ENCODE results near the gene ENOPH1.

DNA sequence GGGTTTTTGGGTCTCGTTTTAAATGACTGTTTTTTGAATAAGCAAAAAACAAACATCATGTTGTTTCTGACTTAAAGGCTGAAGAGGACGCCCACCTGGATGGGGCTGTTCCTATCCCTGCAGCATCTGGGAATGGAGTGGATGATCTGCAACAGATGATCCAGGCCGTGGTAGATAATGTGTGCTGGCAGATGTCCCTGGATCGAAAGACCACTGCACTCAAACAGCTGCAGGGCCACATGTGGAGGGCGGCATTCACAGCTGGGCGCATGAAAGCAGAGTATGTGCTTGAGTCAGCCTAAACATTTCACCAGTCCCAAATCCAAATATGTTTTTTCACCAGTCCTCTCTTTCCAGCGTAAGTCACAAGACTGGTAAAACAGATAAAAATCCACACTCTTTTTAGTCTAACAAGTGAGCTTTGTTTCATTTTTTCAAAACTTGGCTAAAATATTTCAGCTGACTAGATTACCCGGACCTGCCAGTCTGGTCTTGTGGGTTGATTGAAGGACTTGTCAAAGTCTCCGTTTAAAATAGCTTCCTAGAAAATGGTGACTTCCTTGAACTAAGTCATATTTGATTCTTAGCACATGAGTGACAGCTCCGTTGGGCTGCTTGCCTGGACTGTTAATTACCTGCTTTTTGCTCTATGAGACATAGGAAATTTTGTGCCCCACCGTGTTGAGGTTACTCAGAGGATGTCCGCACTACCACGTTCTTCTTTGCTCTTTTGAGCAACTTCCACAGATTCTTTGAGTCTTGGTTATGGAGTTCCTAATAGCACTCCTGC, 20.8 kb downstream of the ENOPH1 start:
- TF ChIP-seq POLR2A (IDR thresholded peaks at IDR 0.05; ENCODE audit: low read length) (no peak), GATA1 (IDR thresholded peaks at IDR 0.05; ENCODE audit: low read depth, low read length) (no peak)
